Nephron (organoid): ENCODE results near the gene CERS6.

ENCODE experiments used
- H3K27ac Mint-ChIP-seq, 3 experiments: 2 replicates each; pipeline ENCODE4 v1.8.0; 2020; ENCODE audit warnings: mixed read lengths in 3 of 3, mild to moderate bottlenecking in 2 of 3, moderate library complexity in 1 of 3
- H3K27me3 Mint-ChIP-seq: 2 replicates; pipeline ENCODE4 v1.8.0; 2021; ENCODE audit warnings: low read depth, mild to moderate bottlenecking, moderate library complexity, mixed read lengths
- H3K36me3 Mint-ChIP-seq: 2 replicates; pipeline ENCODE4 v1.8.0; 2020; ENCODE audit warnings: low read depth, mixed read lengths
- H3K4me1 Mint-ChIP-seq: 2 replicates; pipeline ENCODE4 v1.8.0; 2020; ENCODE audit warnings: mixed read lengths
- H3K4me3 Mint-ChIP-seq, 3 experiments: 2 replicates each; pipeline ENCODE4 v1.8.0; 2020; ENCODE audit warnings: mild to moderate bottlenecking in 3 of 3, mixed read lengths in 3 of 3, moderate library complexity in 2 of 3
- H3K9me3 Mint-ChIP-seq: 2 replicates; pipeline ENCODE4 v1.8.0; 2020; ENCODE audit warnings: mixed read lengths
- TF ChIP-seq, protein P1 (sequence below), 3 experiments: fragments of 200-600 bp; sonication (generic); IDR thresholded peaks; one replicate each; pipeline ENCODE4 v1.5.0; 2021; ENCODE audit warnings: antibody characterized with exemption in 3 of 3; ENCODE audit not compliant: unreplicated experiment in 3 of 3

The CERS6 gene

DNA sequence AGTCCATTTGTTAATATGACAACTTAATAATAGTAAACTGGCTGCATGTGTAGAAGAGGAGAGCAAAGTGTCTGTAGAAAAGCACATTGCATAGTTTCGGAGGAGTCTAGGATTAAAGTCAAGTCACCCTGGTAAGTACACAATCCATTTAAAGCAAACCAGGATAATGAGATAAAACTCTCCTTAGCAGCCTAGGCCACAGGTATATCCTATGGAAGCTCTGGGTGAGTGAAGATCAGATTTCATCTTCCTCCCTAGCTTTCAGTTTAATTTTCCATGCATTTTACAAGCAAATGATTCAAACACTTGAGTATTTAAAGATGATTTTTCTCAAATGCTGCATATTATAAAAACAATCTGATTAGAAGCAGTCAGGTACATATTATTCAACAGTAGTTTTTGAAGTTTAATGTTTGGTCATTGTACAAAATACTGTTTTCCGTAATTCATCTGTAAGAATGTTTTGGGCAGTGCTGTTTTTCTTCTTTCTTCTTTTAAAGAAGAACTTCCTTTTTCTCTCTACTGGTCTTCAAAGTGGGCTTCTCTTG lies 10.2 kb downstream of the CERS6 start:
- H3K4me3 Mint-ChIP-seq, result peak overlapping the region in 1 of 3 experiments; percentile 21
- TF ChIP-seq, protein P1, sequence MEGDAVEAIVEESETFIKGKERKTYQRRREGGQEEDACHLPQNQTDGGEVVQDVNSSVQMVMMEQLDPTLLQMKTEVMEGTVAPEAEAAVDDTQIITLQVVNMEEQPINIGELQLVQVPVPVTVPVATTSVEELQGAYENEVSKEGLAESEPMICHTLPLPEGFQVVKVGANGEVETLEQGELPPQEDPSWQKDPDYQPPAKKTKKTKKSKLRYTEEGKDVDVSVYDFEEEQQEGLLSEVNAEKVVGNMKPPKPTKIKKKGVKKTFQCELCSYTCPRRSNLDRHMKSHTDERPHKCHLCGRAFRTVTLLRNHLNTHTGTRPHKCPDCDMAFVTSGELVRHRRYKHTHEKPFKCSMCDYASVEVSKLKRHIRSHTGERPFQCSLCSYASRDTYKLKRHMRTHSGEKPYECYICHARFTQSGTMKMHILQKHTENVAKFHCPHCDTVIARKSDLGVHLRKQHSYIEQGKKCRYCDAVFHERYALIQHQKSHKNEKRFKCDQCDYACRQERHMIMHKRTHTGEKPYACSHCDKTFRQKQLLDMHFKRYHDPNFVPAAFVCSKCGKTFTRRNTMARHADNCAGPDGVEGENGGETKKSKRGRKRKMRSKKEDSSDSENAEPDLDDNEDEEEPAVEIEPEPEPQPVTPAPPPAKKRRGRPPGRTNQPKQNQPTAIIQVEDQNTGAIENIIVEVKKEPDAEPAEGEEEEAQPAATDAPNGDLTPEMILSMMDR (IDR thresholded peaks at IDR 0.05; ENCODE audit: unreplicated experiment in 3 of 3), result no peak
- no peaks in the 10 kb centered on the region for H3K36me3 Mint-ChIP-seq
- peaks cover 69% of the 10 kb centered on the region for H3K4me1 Mint-ChIP-seq
- H3K9me3 Mint-ChIP-seq, result no peaks in the 10 kb centered on the region
- no peaks in the 10 kb centered on the region for H3K27me3 Mint-ChIP-seq
- peak overlapping the region; percentile 54 to 79 (median 57) for H3K27ac Mint-ChIP-seq

DNA sequence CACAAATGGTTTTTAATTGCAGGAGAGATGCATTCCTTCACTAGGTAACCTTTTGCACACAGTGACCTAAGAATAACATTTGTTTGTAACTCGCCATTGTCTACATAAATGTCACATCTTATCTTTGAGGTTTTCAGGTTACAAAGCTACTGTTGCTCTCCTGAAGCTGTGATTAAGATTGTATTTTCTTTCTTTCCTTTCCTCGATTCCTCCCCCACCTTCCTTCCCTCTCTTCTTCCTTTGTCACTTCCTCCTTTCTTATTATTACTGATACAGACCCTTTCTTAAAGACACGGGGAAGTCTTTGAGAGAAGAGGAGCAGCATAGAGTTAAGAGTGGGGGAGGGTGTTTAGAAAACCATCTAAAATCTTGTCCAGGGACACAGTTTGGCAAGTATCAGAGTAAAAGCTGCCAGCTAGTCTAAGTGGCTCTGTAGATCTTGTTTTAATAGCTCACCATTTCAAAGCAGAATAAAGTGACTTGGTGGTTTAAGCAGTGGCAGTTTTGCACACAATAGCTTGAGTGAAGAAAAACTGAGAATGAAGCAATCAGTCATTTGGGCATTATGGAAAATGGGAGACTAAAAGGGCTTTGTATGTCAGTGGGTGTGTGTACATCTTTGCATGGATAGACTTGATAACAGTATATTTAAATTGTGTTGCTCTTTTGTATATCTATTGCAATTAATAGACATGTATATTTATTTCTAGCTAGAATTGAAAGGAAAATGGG lies 10.9 kb downstream of the CERS6 start:
- TF ChIP-seq, protein P1 (IDR thresholded peaks at IDR 0.05; ENCODE audit: unreplicated experiment in 3 of 3), result no peak
- Mint-ChIP-seq H3K4me3 (peak overlapping the region in 1 of 3 experiments; percentile 21), H3K27me3 (no peaks in the 10 kb centered on the region), H3K4me1 (peaks cover 70% of the 10 kb centered on the region), H3K27ac (peak overlapping the region; percentile 41 to 79 (median 54)), H3K36me3 (no peaks in the 10 kb centered on the region), H3K9me3 (no peaks in the 10 kb centered on the region)

DNA sequence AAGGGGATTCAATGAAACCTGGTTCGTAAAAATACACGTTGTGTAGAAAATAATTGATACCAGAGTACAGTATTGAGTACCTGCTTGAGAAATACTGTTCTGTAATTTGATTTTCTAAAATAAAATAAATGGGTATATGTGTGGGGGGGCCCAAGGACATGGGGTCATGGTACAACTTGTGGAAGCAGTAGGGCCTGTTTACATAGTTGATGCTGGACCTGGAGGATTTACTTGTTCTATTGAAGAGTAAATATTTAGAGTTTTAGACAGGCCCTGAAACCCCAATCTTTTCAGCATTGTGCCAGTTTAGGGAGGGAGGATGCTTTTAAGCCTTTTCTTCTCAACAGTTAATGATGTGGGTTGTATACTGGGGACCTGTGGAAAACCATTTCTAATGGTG lies 11.7 kb downstream of the CERS6 start:
- Mint-ChIP-seq H3K27ac (peak overlapping the region in 2 of 3 experiments; percentile 54 to 79), H3K9me3 (no peaks in the 10 kb centered on the region), H3K4me3 (no peak overlapping the region), H3K36me3 (peaks cover 3% of the 10 kb centered on the region), H3K4me1 (peaks cover 73% of the 10 kb centered on the region), H3K27me3 (no peaks in the 10 kb centered on the region)
- TF ChIP-seq, protein P1 (IDR thresholded peaks at IDR 0.05; ENCODE audit: unreplicated experiment in 3 of 3), result no peak

DNA sequence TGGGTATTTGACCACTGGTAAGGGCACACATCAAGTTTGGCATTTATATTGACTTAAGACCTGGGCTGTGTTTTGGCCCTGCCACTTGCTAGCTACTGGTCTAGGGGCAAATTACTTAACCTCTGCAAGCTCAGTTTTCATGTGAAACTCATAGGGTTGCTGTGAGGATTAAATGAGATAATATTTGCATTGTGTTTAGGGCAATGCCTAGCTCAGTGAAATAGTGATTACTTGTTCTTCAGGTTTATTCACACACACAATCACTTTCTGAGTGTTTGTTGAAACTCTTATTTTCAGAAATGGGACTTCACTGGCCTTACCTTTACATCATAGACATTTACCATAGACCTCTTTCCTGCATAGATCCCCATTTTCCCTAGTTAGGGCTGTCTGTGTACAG lies 12.3 kb downstream of the CERS6 start:
- TF ChIP-seq, protein P1 (IDR thresholded peaks at IDR 0.05; ENCODE audit: unreplicated experiment in 3 of 3), result no peak
- Mint-ChIP-seq H3K36me3 (peaks cover 3% of the 10 kb centered on the region), H3K4me3 (no peak overlapping the region), H3K4me1 (peaks cover 73% of the 10 kb centered on the region), H3K27ac (peak overlapping the region in 2 of 3 experiments; percentile 12), H3K27me3 (no peaks in the 10 kb centered on the region), H3K9me3 (no peaks in the 10 kb centered on the region)

DNA sequence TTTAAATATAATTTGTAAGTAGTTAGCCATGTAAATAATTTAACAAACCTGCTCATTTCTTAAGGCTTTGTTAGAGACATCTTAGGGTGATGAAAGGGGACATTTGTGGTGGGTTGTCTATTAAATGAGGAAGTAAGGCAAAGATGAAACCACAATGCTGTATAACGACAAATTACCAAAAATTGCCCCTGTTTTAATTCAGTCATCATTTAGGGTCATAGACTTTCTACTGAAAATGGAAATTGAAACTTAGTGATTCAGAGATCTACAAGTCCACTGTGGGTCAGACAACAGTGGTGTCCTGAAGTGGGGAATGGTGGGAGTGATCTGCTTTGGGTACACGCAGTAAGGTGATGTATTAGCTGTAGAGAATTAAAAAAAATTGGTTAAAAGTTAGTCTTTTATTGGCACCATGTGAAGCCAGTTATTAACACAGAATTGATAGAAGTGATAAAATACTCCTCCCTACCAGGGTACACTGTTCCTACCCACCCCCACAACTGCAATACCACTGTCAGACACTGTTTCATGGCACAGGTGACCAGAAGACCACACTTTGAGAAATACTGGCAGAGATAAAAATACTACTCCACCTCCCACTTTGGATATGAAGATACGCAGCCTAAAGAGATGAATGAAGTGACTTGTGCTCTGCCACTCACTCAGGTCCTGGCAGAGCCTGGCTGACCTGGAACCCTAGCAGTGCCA lies 13.4 kb downstream of the CERS6 start:
- H3K36me3 Mint-ChIP-seq, result peaks cover 7% of the 10 kb centered on the region
- no peaks in the 10 kb centered on the region for H3K27me3 Mint-ChIP-seq
- TF ChIP-seq, protein P1 (IDR thresholded peaks at IDR 0.05; ENCODE audit: unreplicated experiment in 3 of 3), result no peak
- peak overlapping the region; percentile 7 to 68 (median 64) for H3K27ac Mint-ChIP-seq
- peaks cover 2% of the 10 kb centered on the region for H3K9me3 Mint-ChIP-seq
- no peak overlapping the region for H3K4me3 Mint-ChIP-seq
- peaks cover 69% of the 10 kb centered on the region for H3K4me1 Mint-ChIP-seq
